Panc1 (cell line): ENCODE results near the gene TMPRSS5. TPM values are rescaled to one million over a fixed set of nuclear protein-coding genes. Genes with fewer than 3 reads are reported as not detected.

Experiments used
- ATAC-seq: fragments of 200-7000 bp; cut with Tn5 transposase; 2 replicates; pipeline ENCODE4 v1.9.1; 2020; ENCODE audit warnings: mild to moderate bottlenecking, moderate library complexity
- BruUV-seq: library from RNA; stranded (reverse); fragments of 400-500 nt; replicated peaks from 2 replicates; lab custom pipeline; 2021; lab: Mats Ljungman, UMichigan
- CTCF ChIA-PET: fragments of 300-600 bp; sonication (Branson Sonifier 250); formaldehyde crosslinking; loops from one replicate; lab custom pipeline; 2022; ENCODE audit warnings: antibody characterized with exemption; lab: Charles Lee
- POLR2A ChIA-PET: fragments of 300-600 bp; sonication (Branson Sonifier 250); formaldehyde crosslinking; loops from one replicate; lab custom pipeline; 2022; ENCODE audit warnings: antibody characterized with exemption; lab: Charles Lee
- DNase-seq: peaks from one replicate; pipeline ENCODE4 v3.0.0-alpha.2; 2010; ENCODE audit warnings: low read depth, low spot score
- H3K27ac ChIP-seq: 2 replicates; pipeline ENCODE4 v1.5.1; 2011; ENCODE audit warnings: mild to moderate bottlenecking, low read length, inconsistent platforms
- H3K27me3 ChIP-seq: fragments of 200-500 bp; sonication (Bioruptor generic); 2 replicates; pipeline ENCODE4 v1.6.0; 2014; ENCODE audit warnings: low read length, inconsistent platforms; ENCODE audit not compliant: control insufficient read depth, insufficient read depth
- H3K36me3 ChIP-seq: fragments of 200-500 bp; sonication (Bioruptor generic); 2 replicates; pipeline ENCODE4 v1.5.1; 2014; ENCODE audit warnings: inconsistent platforms, mild to moderate bottlenecking, low read length, moderate library complexity; ENCODE audit not compliant: control insufficient read depth, insufficient read depth
- H3K4me1 ChIP-seq: 2 replicates; pipeline ENCODE4 v1.5.1; 2011; ENCODE audit warnings: inconsistent platforms, mild to moderate bottlenecking, low read length, moderate library complexity; ENCODE audit not compliant: control insufficient read depth, insufficient read depth
- H3K4me3 ChIP-seq, 2 experiments: 2 replicates each; pipeline ENCODE4 v1.5.1; 2011 to 2012; ENCODE audit warnings: low read depth in 2 of 2, low read length in 2 of 2, mild to moderate bottlenecking in 2 of 2, inconsistent platforms in 1 of 2, moderate library complexity in 1 of 2
- H3K9me3 ChIP-seq: fragments of 200-500 bp; sonication (Bioruptor generic); 2 replicates; pipeline ENCODE4 v1.5.1; 2014; ENCODE audit warnings: low read depth, mild to moderate bottlenecking, inconsistent platforms, low read length, moderate library complexity; ENCODE audit not compliant: control insufficient read depth, insufficient read depth
- CTCF ChIP-seq: fragments of 450-650 bp; IDR thresholded peaks from 2 replicates; pipeline ENCODE4 v1.5.1; 2017; ENCODE audit warnings: mild to moderate bottlenecking
- POLR2AphosphoS5 ChIP-seq: IDR thresholded peaks from 2 replicates; pipeline ENCODE4 v1.6.1; 2012; ENCODE audit warnings: mild to moderate bottlenecking, low read depth, low read length, moderate library complexity
- REST ChIP-seq, 2 experiments: IDR thresholded peaks; 2 replicates each; pipeline ENCODE4 v1.6.1; 2011 to 2012; ENCODE audit warnings: low read depth in 2 of 2, control low read depth in 1 of 2, low read length in 1 of 2, mild to moderate bottlenecking in 1 of 2, moderate library complexity in 1 of 2; ENCODE audit not compliant: insufficient read depth in 1 of 2
- SIN3A ChIP-seq: IDR thresholded peaks from 2 replicates; pipeline ENCODE4 v1.6.1; 2012; ENCODE audit warnings: low read depth, mild to moderate bottlenecking, low read length, moderate library complexity, borderline replicate concordance; ENCODE audit not compliant: insufficient read depth
- TCF7L2 ChIP-seq: IDR thresholded peaks from 2 replicates; pipeline ENCODE4 v1.6.1; 2011; ENCODE audit warnings: mild to moderate bottlenecking, low read depth, low read length, inconsistent platforms
- in situ Hi-C: cut with HindIII; loops from 2 replicates; pipeline ENCODE4 v1.10.0; 2016; ENCODE audit warnings: low sequenced_read_pairs, low pct_unique_long_range_greater_than_20kb
- intact Hi-C: fragments of 100-400 bp; cut with micrococcal nuclease; formaldehyde crosslinking; loops from one replicate; pipeline ENCODE4 v1.10.0; 2022; ENCODE audit not compliant: unreplicated experiment
- total RNA-seq: library from RNA; stranded (reverse); gene quantifications from one replicate; pipeline ENCODE4 v1.2.1, GENCODE V29; 2021; ENCODE audit not compliant: unreplicated experiment

Gene TMPRSS5
- total RNA-seq, 1 experiment from 2014 or later, result 0.85 TPM

GRCh38 chr11:113670149-113670830 lies 35.8 kb downstream of the TMPRSS5 start:
- Histone ChIP-seq H3K27ac (peak overlapping the region; percentile 44; the same call in 1 of the 2 replicates), H3K27me3 (no peaks in the 10 kb centered on the region), H3K36me3 (no peaks in the 10 kb centered on the region), H3K9me3 (peaks cover 7% of the 10 kb centered on the region), H3K4me1 (peaks cover 18% of the 10 kb centered on the region), H3K4me3 (no peak overlapping the region)
- CTCF ChIA-PET, result no interaction called here
- POLR2A ChIA-PET, result no interaction called here
- intact Hi-C loops (no loop called here), in situ Hi-C loops (no loop called here)
- TF ChIP-seq TCF7L2 (no peak), REST (IDR thresholded peaks at IDR 0.05; ENCODE audit: insufficient read depth in 1 of 2, low read depth in 2 of 2, low read length in 1 of 2) (no peak), SIN3A (no peak), CTCF (no peak), POLR2AphosphoS5 (no peak)
- ATAC-seq (no peak), DNase-seq (no peak)
- BruUV-seq, result no TSS peak

GRCh38 chr11:113668255-113668654 lies 37.9 kb downstream of the TMPRSS5 start:
- no peaks in the 10 kb centered on the region for H3K27me3 ChIP-seq
- peak overlapping the region; percentile 76 for H3K27ac ChIP-seq
- ATAC-seq (no peak), DNase-seq (no peak)
- BruUV-seq, result no TSS peak
- peaks cover 13% of the 10 kb centered on the region for H3K4me1 ChIP-seq
- in situ Hi-C loops (no loop called here), intact Hi-C loops (no loop called here)
- ChIA-PET POLR2A (no interaction called here), CTCF (interaction anchor here (0.6 kb wide), 1 partner anchor 60 kb away, joined by 3 read pairs; no protein-coding TSS in a partner anchor)
- no peak overlapping the region for H3K4me3 ChIP-seq
- H3K36me3 ChIP-seq, result no peaks in the 10 kb centered on the region
- TF ChIP-seq POLR2AphosphoS5, result no peak
- no peak for TF ChIP-seq REST (IDR thresholded peaks at IDR 0.05; ENCODE audit: insufficient read depth in 1 of 2, low read depth in 2 of 2, low read length in 1 of 2)
- TF ChIP-seq TCF7L2, result no peak
- TF ChIP-seq SIN3A, result no peak
- TF ChIP-seq CTCF, result no peak
- peaks cover 12% of the 10 kb centered on the region for H3K9me3 ChIP-seq
